Fibroblast of lung (primary cell): ENCODE results near the gene CHRM1.

Experiments used
- CTCF ChIP-seq, 2 donors: IDR thresholded peaks in 1 of 2; conservative IDR thresholded peaks in 1 of 2; 1 replicate in 1 of 2; 2 replicates in 1 of 2; pipeline ENCODE4 v1.5.1; 2011 to 2012; ENCODE audit warnings: low read length in 2 of 2, control low read depth in 1 of 2, inconsistent platforms in 1 of 2, low read depth in 1 of 2, mild to moderate bottlenecking in 1 of 2
- EZH2 ChIP-seq: IDR thresholded peaks from 2 replicates; pipeline ENCODE4 v1.5.1; 2012; ENCODE audit warnings: low read length, control low read depth, mild to moderate bottlenecking; ENCODE audit errors: missing control alignments

- TF ChIP-seq CTCF (conservative IDR thresholded peaks at IDR 0.05 in 1 of 2, IDR thresholded peaks at IDR 0.05 in 1 of 2; ENCODE audit: low read depth in 1 of 2, low read length in 2 of 2) (no peak), EZH2 (no peak)
Observed at GRCh38 chr11:62921201-62921572, at the start of gene CHRM1.
